GM18907 (cell line): ENCODE data around the gene CDC42BPA.

Experiments used
- ATAC-seq: cut with Tn5 transposase; IDR thresholded peaks from one replicate; pipeline ENCODE4 v1.9.1; 2021; ENCODE audit warnings: mild to moderate bottlenecking, moderate library complexity; ENCODE audit not compliant: unreplicated experiment

CDC42BPA gene

DNA sequence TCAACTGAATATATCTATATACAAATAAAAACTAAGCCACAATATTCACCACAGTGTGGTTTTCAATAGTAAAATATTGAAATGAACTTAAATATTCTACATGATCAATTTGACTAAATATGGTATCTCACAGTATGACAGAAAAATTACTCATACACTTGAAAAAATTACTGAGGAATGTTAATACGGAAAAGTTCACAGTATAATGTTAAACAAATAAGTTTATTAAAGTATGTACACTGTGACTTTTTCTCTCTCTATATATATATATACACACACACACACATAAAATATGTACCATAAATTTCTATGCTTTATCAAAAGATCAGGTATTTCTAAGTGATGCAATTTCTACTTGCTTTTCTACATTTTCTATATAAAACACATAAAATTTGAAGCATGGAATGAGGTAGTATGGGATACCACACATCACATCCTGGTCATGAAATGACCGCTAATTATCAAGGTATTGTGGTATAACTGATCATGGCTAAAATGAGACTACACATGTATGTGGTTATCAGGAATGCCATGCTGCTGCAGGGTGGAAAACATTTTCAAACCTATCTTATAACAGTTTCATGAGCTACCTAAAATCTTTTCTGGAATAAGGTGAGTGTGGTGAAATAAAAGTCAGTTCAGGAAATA, 102.3 kb downstream of the CDC42BPA start:
- ATAC-seq: no peak

DNA sequence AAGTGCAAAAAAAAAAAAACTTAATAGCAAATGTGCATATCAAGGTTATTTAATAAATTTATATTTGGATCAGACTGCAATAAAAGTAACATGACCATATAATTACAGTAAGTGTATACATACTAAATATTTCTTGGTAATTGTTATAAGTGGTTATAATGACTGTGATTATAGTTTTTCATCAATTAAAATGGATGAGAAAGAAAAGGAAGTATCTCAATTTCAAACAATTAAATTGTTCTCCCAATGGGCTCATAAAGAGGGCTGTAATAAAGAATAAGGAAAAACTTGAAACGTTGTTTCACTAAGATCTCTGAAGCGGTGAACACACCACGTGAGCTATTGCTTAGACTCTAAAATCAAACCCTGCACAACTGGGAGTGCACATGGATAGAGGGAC, 104.1 kb downstream of the CDC42BPA start:
- no peak for ATAC-seq

DNA sequence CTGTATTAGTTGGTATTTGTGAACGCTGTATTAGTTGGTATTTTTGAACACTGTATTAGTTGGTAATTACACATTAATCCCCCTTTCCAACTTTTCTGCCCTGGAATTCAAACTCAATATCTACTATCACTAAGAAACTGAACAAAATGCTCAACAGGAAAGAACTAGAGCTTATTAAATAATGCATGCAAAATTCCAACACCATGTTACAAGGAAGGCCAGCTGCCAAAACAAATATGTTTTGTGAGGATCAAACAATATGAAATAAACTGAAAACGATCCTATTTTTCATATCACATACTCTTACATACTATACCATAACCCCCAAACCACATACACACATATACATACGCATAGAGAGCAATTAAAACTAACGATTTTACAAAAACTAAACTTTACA, 104.9 kb downstream of the CDC42BPA start:
- ATAC-seq: no peak

DNA sequence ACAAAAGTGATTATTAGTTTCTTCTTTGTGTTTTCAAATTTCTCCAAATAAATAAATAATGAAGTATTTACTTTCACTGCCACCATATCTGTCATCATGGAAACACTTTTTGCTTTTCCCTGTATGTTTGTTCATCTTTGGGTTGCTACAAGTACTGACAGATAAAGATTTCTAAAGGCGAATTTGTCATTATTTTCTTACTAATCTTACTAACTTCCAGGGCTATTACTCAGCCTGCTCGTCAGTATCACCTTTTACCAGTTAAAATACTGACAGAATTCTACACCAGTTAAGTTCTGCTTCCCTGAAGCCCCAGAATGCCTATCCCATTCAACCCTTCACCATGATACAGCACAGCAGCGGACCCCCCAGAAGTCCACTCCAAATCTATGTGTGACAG, 106.1 kb downstream of the CDC42BPA start:
- no peak for ATAC-seq

DNA sequence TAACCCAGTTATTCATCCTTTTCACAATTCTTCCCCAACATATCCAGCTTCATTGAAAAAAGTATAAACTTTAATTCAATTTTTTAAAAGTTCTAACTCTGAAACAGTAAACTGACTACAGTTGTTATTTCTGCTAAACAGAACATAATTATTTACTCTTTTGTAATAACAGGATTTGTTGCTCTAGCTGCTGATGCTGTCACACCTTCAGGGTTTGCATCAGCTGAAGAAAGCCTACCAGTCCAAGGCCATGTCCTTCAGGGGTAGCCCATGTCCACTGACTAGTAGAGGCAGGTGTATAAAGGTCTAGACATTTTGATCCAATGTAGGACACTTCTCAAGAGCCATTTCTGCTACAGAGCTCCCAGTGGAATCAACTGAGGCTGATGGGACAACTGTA, 107.7 kb downstream of the CDC42BPA start:
- no peak for ATAC-seq

DNA sequence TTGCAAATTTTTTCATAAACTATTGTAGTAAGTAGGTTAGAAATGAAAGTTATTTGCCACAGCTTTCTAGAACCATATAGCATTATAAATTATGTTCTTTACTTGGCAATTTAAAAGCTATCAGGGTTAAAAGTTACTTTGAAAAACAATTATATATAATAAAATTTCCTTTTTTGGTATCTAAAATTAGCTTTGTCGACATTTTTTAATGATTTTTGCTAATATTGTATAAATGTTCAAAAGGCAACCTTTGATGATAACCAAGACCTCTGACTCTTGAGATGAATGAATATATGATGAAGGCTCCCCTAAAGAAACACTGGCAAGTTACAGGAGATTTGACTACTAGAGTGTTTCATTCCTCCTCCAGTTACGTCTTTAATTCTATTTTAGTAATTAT, 121.2 kb downstream of the CDC42BPA start:
- ATAC-seq: no peak

DNA sequence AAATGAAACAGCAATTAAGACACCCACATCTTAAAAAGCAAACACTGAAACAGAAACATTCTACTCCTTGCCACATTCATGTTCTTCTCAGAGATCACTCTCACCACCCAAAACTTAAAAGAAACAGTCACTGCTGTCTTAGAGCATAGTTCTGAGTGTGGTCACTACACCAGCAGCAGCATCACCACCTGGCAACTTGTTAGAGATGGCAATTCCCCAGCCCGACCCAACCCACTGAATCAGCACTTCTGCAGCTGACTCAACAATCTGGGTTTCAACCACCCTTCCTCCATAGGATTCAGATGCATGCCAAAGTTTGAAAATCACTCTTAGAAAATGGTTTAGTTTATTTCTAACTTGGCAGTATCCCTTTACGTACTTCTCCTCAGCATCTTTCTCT, 126.1 kb downstream of the CDC42BPA start:
- ATAC-seq: peak; percentile 76

DNA sequence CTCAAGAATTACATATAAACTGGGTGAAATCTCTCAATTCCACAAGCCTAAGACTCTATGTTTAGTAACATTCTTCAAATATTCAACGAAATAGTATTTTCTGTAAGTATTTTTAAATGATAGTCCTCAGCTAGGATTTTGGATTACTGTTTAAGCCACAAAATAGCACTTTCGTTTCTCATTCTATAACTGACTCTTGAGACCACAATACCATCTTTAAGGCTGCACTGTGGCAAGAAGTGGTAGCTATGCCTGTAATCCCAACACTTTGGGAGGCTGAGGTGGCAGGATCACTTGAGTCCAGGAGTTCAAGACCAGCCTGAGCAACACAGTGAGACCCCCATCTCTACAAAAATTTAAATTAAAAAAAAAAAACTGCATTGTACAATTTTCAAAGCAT, 126.7 kb downstream of the CDC42BPA start:
- ATAC-seq: peak; percentile 79

DNA sequence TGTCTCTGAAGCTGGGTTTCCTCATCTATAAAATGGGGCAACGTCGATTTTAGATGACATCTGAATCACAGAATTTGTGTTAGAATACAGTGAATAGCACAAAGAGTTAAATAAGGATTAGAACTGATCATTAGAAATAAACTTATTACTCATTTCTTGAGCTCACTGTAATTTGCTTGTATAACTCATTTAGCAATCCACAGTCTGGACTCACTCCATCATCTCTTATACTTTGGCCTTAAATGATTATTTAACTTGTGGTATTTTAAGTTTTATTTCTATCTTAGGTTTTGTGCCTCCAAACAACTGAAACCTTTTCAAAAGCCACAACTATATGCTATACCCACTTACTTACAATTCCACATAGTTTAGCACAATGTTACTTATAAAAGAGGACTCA, 128.0 kb downstream of the CDC42BPA start:
- ATAC-seq: no peak

DNA sequence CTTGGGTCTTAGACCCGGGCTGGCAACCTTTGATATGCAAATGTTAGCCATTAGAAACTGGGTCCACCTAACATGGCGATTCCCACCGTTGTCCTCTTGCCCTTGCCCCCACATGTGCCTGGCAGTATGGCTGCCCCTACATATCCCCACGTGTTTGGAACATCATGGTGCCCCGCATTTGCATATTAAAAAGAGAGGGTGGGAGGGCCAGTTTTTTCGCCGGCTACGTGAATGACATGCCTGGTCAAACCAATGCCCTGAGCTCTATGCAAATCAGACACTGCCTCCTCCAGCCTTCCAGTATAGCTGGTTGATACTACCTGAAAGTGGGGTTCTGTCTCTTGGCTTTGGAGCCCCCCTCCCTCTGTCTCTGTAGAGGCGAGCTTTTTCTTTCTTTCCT, 133.0 kb downstream of the CDC42BPA start:
- no peak for ATAC-seq

DNA sequence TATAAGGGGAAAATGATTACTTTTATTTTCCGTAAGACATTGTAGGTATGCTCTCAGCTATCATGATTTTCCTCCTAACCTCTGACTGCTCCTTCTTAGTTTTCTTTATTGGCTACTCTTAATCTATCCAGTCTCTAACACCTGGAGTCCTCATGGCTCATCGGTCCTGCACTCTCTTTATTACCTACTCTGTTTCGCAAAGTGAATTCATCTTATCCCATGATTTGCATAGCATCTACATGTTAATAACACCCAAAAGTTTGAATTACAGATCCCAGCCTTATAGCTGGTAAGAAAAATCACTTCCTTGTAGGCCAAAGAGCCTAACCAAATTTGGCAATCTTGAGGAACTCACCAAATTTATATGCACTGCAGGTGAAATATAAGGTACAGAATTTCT, 136.3 kb downstream of the CDC42BPA start:
- ATAC-seq: no peak

DNA sequence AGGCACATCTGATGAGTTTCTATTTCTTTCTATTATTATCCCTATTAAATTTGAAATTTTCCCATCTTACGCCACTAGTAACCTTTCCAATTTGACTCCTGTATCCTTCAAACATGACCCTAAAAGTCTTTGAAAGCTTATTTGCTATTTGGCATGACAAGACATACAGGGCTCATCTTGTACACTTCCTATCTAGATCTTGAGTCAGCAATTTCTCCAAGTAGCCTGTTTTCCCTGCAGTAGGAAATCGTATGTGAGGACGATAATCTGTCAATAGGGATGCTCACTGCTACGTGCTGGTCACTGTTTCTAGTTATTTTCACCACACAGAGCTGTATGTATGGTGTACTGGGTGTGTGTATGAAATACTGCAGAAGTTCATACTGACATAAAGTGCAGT, 142.7 kb downstream of the CDC42BPA start:
- ATAC-seq: no peak

DNA sequence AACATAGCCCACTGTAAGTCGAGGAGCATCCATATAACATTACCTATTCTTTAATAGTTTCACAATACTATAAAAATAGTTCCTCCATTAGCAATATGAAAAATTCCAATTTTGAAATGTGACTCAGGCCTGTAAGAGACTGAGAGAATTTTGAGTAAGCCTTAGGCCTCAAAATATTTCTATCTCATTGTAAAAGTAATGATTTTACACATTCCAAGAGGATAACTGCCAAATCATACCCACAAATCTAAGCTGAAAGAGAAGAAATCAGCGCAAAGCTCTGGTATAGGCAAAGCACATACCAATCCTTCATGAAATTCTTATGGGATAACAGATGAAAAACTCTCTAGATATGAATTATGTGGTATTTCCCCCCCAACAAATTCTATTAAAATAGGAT, 144.1 kb downstream of the CDC42BPA start:
- no peak for ATAC-seq

DNA sequence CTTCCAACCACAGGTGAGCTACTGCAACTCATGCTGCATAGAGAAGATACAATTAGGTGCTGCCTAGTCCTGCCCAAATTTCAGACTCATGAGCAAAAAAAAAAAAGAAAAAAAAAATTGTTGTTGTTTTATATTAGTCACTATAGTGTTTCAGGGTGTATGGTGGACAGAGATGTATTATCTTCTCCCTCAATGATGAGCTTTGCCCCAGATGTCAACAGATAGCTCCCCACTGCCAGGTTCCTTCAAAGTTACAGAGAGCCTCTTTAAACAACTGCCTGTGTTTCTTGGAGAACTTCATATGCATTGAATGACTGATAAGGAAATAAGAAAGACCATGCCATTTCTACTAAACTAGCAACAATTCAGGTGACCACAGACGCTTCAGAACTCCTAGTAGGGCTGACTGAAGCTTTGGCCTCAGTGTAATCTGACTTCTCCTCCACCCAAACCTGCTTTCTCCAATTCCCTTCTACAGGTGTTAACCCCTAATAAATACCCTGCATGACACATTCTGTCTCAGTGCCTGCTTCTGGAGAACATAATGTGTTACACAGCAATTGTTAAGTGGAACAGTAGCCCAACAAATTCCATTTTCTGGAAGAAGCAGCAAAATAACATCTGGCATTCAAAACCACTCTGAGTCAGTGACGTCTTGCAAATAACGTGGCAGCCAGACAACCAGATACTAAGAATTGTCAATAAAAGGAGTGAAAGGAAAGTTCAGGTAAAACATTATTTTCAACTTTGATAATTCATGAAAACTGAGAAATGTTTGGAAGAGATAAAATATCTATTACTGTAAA, 147.7 kb downstream of the CDC42BPA start:
- no peak for ATAC-seq

DNA sequence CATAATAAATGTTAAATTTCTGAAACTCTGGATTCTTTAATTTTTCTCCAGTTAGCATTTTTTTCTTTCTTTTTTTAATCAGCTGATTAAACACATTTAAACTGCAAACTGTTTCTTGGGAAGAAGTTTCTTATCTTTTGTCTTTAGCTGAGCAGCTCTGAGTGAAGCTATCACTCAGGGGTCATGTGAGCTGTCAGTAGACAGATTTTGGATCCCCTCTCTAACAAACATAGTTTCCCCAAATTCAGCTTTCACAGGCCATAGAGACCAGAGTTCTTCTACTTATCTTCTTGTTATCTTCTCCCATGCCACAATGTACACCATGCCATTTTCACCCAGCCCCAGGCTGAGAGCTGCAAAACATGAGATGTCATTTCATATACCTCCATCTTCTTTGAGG, 148.9 kb downstream of the CDC42BPA start:
- no peak for ATAC-seq

DNA sequence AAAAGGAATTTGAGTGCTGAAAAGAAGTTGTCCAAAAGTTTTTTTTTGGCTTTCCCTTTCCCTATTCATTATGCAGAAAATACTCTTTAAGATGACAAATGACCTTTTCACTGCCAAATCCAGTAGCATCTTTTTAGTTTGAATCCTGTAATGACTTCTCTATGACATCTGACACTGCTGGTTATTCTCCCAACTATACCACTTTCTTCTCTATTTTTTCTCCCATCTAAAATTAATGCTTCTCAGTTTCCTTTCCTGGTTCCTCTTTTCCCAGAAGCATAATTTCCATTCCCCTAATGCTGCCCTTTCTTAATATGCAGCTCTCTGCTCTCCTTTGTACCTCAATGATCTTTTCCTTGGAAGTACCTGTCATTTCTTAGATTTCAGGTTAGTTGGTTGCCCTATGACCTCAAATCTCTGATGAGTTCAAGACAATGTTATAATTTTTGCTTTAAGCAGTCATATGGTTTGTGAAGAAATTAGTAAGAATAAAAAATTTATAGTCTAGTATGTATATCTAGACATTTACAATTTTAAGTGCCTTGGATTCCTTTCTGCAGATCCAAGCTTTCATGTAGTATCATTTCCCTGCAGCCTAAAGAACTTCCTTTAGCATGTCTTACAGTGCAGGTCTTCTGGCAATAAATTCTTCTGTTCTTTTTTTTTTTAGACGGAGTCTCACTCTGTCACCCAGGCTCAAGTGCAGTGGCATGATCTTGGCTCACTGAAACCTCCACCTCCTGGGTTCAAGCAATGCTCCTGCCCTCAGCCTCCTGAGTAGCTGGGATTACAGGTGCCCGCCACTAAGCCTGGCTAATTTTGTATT, 150.8 kb downstream of the CDC42BPA start:
- no peak for ATAC-seq

DNA sequence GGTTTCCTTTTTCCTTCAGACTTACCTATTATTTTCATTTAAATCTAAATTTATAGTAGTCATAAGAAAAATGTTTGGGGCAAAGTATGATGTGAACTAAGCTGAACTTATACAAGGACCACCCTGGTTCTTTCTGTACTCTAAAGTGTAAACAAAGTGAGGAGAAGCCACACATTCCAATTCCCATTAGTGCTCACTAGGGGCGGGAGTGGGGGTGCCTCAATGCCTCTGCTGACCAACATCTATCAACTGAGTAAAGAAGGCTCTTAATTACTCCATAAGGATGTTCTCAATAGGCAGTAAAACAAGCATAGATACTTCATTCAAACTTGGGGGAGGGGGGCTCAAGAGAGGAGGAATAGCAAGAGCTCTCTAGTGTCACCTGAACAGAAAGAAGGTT, 151.7 kb downstream of the CDC42BPA start:
- ATAC-seq: no peak

DNA sequence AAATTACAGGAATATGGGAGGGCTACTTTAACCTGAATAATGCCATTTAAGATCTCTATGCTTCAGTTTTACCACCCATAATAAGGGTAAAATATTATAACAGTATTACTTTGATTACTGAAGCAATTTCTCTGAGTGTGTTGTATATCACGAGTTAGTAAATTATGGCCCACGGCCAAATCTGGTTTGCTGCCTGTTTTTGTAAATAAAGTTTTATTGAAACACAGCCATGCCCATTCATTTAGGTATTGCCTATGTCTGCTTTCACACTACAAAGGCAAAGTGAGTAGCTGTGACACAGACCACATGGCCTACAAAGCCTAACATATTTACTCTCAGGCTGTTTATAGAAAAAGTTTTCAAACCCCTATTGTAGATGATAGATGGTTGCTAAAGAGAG, 156.8 kb downstream of the CDC42BPA start:
- no peak for ATAC-seq

DNA sequence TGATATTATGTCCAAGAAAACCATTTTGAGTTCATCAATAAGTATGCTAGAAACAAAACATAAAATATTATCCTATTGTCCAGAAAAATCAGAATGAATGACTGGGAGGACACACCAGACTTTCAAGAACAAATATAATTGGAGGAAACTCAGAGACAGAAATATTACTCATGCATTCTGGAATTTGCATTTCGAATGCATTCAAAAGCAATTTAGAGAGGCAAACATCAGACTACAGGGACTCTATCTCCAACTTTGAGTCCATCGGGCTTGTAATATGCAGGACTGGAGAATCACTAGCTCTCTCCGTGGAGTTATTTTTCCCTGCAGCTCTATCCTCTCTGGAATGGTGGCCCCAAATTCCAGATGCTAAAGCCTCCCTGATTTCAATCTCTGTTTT, 161.8 kb downstream of the CDC42BPA start:
- ATAC-seq: no peak

DNA sequence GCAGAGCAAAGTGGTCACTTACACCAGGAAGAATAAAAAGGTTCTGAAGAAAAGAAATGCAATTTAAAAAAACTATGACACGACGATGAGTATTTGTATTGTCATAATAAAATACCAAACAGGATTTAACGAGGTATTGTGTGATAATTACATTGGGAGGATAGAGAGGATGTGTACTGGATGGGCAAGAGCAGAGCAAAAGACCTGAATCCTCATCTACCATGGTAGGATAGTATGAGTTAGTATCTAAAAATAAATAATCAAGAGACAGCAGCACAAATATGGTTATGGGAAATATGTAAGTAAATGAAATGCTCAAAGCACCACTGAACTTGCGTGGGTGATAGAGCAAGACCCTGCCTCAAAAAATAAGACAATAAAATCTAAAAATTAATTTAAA, 162.6 kb downstream of the CDC42BPA start:
- ATAC-seq: no peak

DNA sequence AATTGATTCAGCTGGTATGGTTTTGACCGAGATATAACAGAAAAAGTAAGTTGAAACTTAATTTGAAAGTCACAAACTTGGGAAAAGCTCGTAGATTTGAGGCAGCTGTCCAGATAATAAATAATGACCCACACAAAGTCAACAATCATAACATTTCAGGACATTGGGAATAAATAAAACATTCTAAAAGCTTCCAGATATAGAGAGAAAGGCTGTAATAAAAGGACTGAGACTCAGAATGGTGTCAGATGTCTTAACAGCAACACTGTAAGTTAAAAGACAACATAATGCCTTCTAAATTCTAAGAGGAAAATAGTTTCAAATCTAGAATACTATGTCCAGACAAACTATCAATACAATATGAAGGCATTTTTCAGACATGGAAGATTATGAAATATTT, 163.3 kb downstream of the CDC42BPA start:
- ATAC-seq: no peak

DNA sequence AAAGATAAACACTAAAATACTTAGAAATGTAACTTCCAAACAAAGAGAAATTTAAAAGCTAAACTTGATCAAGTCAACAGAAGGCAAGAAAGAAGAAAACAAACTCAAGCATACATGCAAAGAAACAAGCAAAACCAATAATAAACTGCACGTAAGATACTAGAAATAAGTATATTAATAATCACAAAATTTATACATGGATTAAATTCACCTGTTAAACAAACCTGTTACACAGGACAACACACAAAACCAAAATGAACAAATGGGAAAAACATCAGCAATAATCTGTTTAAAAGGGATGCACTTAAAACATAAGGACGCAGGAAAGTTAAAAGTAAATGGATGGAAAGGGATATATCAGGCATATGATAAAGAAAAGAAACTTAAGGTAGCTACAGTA, 165.8 kb downstream of the CDC42BPA start:
- no peak for ATAC-seq
